Keratinocyte (primary cell): Measurements from ENCODE around the gene ADAMTS13. TPM values are rescaled to one million over a fixed set of nuclear protein-coding genes. Genes with fewer than 3 reads are reported as not detected.

Experiments used
- DNase-seq: peaks from one replicate; pipeline ENCODE4 v3.0.0-alpha.2; 2011; ENCODE audit warnings: low read depth, missing footprints, low spot score
- FAIRE-seq: peaks from 2 replicates; lab custom pipeline; 2011; peaks lifted over from hg19 to GRCh38; lab: Jason Lieb, UNC
- H2AFZ ChIP-seq: 2 replicates; pipeline ENCODE4 v1.6.0; 2012; ENCODE audit warnings: low read length, control low read depth, inconsistent platforms; ENCODE audit not compliant: control insufficient read depth
- H3K27ac ChIP-seq: 2 replicates; pipeline ENCODE4 v1.5.1; 2011; ENCODE audit warnings: low read length; ENCODE audit not compliant: control insufficient read depth, insufficient read depth
- H3K27me3 ChIP-seq: 3 replicates; pipeline ENCODE4 v1.6.0; 2011; ENCODE audit warnings: low read length; ENCODE audit not compliant: control insufficient read depth, insufficient read depth; ENCODE audit errors: extremely low read depth
- H3K36me3 ChIP-seq, 2 experiments: 2 replicates in 1 of 2; 3 replicates in 1 of 2; pipeline ENCODE4 v1.5.1; 2011; ENCODE audit warnings: low read length in 2 of 2, mild to moderate bottlenecking in 1 of 2; ENCODE audit not compliant: control insufficient read depth in 2 of 2, insufficient read depth in 2 of 2; ENCODE audit errors: extremely low read depth in 1 of 2
- H3K4me1 ChIP-seq: 3 replicates; pipeline ENCODE4 v1.5.1; 2011; ENCODE audit warnings: low read length; ENCODE audit not compliant: control insufficient read depth, insufficient read depth; ENCODE audit errors: extremely low read depth
- H3K4me2 ChIP-seq: 3 replicates; pipeline ENCODE4 v1.6.0; 2011; ENCODE audit warnings: low read depth, low read length; ENCODE audit not compliant: control insufficient read depth, insufficient read depth; ENCODE audit errors: extremely low read depth
- H3K4me3 ChIP-seq, 3 experiments: fragments of 200-600 bp in 1 of 3; sonication (generic) in 1 of 3; 2 replicates in 2 of 3; 3 replicates in 1 of 3; pipeline ENCODE4 v1.5.1; 2011 to 2016; ENCODE audit warnings: low read length in 3 of 3, mild to moderate bottlenecking in 3 of 3, control low read depth in 2 of 3, inconsistent platforms in 1 of 3, low read depth in 1 of 3, mixed read lengths in 1 of 3, mixed run types in 1 of 3, moderate library complexity in 1 of 3; ENCODE audit not compliant: control insufficient read depth in 2 of 3, insufficient read depth in 2 of 3; ENCODE audit errors: extremely low read depth in 1 of 3
- H3K79me2 ChIP-seq: 2 replicates; pipeline ENCODE4 v1.6.0; 2012; ENCODE audit warnings: low read length; ENCODE audit not compliant: control insufficient read depth, insufficient read depth
- H3K9ac ChIP-seq: 3 replicates; pipeline ENCODE4 v1.6.0; 2011; ENCODE audit warnings: low read length; ENCODE audit not compliant: control insufficient read depth, insufficient read depth; ENCODE audit errors: extremely low read depth
- H3K9me1 ChIP-seq: 3 replicates; pipeline ENCODE4 v1.6.0; 2011; ENCODE audit warnings: low read length; ENCODE audit not compliant: control insufficient read depth, insufficient read depth; ENCODE audit errors: extremely low read depth
- H3K9me3 ChIP-seq: 2 replicates; pipeline ENCODE4 v1.5.1; 2012; ENCODE audit warnings: low read depth, low read length; ENCODE audit not compliant: control insufficient read depth
- H4K20me1 ChIP-seq: 3 replicates; pipeline ENCODE4 v1.6.0; 2011; ENCODE audit warnings: low read length; ENCODE audit not compliant: control insufficient read depth, insufficient read depth; ENCODE audit errors: extremely low read depth
- EZH2 ChIP-seq: IDR thresholded peaks from one replicate; pipeline ENCODE4 v1.6.1; 2012; ENCODE audit warnings: inconsistent platforms, mild to moderate bottlenecking, low read length, moderate library complexity
- dilution Hi-C: fragments of 300-500 bp; cut with MboI; formaldehyde crosslinking; loops from one replicate; pipeline ENCODE4 v1.7.0; 2020; ENCODE audit warnings: low sequenced_read_pairs; ENCODE audit not compliant: extremely low pct_ligation_motif_present
- polyA plus RNA-seq, 5 experiments: library from polyadenylated mRNA; depleted of rRNA in 3 of 5; stranded (reverse) in 3 of 5; stranded (forward) in 1 of 5; unstranded in 1 of 5; fragments of >200 nt; gene quantifications; 1 replicate in 1 of 5; 2 replicates in 3 of 5; 3 replicates in 1 of 5; pipeline versions ENCODE4 v1.2.1 to v1.2.3, GENCODE V29; 2011 to 2012; ENCODE audit warnings: missing spikeins in 2 of 5, low read depth in 1 of 5, low replicate concordance in 1 of 5
- TF ChIP-seq, protein P1 (sequence below), 3 experiments: IDR thresholded peaks in 1 of 3; conservative IDR thresholded peaks in 1 of 3; optimal IDR thresholded peaks in 1 of 3; 2 replicates in 2 of 3; 3 replicates in 1 of 3; pipeline versions ENCODE3 to v1.5.1; 2011; ENCODE audit warnings: low read length in 3 of 3, mild to moderate bottlenecking in 3 of 3, moderate library complexity in 2 of 3, control low read depth in 1 of 3, inconsistent platforms in 1 of 3; ENCODE audit not compliant: insufficient read depth in 2 of 3; ENCODE audit errors: extremely low read depth in 1 of 3

The ADAMTS13 gene
- polyA plus RNA-seq, 1 donor (not counting 4 experiments of a cell fraction or from before 2014, with no cell fraction given), result 1.1 TPM

DNA sequence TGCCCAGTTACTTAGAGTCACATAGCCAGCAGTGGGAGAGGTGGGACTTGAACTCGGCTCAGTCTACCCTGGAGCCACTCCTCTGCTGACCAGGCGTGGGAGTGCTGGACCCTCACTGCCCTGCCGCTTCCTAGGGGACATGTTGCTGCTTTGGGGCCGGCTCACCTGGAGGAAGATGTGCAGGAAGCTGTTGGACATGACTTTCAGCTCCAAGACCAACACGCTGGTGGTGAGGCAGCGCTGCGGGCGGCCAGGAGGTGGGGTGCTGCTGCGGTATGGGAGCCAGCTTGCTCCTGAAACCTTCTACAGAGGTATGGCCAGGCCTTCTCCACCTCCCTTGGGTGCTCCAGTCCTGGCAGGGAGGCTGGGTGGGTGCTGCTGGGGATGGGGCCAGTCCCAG lies 34.2 kb downstream of the ADAMTS13 start:
- peaks cover 4% of the 10 kb centered on the region for H3K9me1 ChIP-seq
- dilution Hi-C loops, result no loop called here
- H3K79me2 ChIP-seq, result no peaks in the 10 kb centered on the region
- no peaks in the 10 kb centered on the region for H4K20me1 ChIP-seq
- peaks cover 5% of the 10 kb centered on the region for H3K4me1 ChIP-seq
- H3K9me3 ChIP-seq, result no peaks in the 10 kb centered on the region
- no peak for FAIRE-seq
- no peak overlapping the region for H3K27ac ChIP-seq
- H3K9ac ChIP-seq, result no peak overlapping the region
- no peak overlapping the region for H3K4me3 ChIP-seq
- H3K27me3 ChIP-seq, result peaks cover 7% of the 10 kb centered on the region
- no peak for TF ChIP-seq EZH2
- TF ChIP-seq, protein P1, sequence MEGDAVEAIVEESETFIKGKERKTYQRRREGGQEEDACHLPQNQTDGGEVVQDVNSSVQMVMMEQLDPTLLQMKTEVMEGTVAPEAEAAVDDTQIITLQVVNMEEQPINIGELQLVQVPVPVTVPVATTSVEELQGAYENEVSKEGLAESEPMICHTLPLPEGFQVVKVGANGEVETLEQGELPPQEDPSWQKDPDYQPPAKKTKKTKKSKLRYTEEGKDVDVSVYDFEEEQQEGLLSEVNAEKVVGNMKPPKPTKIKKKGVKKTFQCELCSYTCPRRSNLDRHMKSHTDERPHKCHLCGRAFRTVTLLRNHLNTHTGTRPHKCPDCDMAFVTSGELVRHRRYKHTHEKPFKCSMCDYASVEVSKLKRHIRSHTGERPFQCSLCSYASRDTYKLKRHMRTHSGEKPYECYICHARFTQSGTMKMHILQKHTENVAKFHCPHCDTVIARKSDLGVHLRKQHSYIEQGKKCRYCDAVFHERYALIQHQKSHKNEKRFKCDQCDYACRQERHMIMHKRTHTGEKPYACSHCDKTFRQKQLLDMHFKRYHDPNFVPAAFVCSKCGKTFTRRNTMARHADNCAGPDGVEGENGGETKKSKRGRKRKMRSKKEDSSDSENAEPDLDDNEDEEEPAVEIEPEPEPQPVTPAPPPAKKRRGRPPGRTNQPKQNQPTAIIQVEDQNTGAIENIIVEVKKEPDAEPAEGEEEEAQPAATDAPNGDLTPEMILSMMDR (optimal IDR thresholded peaks at IDR 0.05 in 1 of 3, IDR thresholded peaks at IDR 0.05 in 1 of 3, conservative IDR thresholded peaks at IDR 0.05 in 1 of 3; ENCODE audit: extremely low read depth in 1 of 3, insufficient read depth in 2 of 3, low read length in 3 of 3), result peak in 1 of 3 experiments; percentile 28
- no peak for DNase-seq
- H3K4me2 ChIP-seq, result no peak overlapping the region
- H2AFZ ChIP-seq, result no peak overlapping the region
- no peaks in the 10 kb centered on the region for H3K36me3 ChIP-seq

DNA sequence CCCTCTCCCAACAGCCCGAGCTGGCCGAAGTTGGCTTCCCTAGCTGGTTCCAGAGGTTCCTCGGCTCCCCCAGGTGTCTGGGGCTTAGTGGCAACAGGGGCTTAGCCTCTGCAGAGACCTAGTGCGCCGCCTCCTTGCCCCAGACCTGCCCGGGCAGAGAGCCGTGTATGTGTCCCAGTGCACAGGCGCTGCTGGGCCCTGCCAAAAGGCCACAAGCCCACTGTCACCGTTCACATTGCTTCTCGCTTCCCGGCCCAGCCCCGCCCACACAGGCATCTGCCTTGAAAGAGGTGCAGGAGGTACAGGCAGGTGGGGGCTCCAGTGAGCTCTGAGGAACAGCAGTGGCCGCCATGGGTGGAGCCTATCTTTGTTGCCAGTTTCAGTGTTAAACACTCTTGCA lies 35.1 kb downstream of the ADAMTS13 start:
- TF ChIP-seq EZH2, result no peak
- TF ChIP-seq, protein P1 (optimal IDR thresholded peaks at IDR 0.05 in 1 of 3, IDR thresholded peaks at IDR 0.05 in 1 of 3, conservative IDR thresholded peaks at IDR 0.05 in 1 of 3; ENCODE audit: extremely low read depth in 1 of 3, insufficient read depth in 2 of 3, low read length in 3 of 3), result no peak
- dilution Hi-C loops, result no loop called here
- H3K4me2 ChIP-seq, result no peak overlapping the region
- FAIRE-seq (no peak), DNase-seq (no peak)
- H3K4me1 ChIP-seq, result peaks cover 5% of the 10 kb centered on the region
- no peaks in the 10 kb centered on the region for H3K79me2 ChIP-seq
- H3K4me3 ChIP-seq, result no peak overlapping the region
- peaks cover 7% of the 10 kb centered on the region for H3K27me3 ChIP-seq
- H2AFZ ChIP-seq, result no peak overlapping the region
- H3K9ac ChIP-seq, result no peak overlapping the region
- no peak overlapping the region for H3K27ac ChIP-seq
- no peaks in the 10 kb centered on the region for H3K9me3 ChIP-seq
- peaks cover 4% of the 10 kb centered on the region for H3K9me1 ChIP-seq
- H3K36me3 ChIP-seq, result no peaks in the 10 kb centered on the region
- H4K20me1 ChIP-seq, result no peaks in the 10 kb centered on the region
